ENCODE results near the gene TOP3B.

Gene TOP3B

GRCh38 chr22:21980547-21980946 lies 2.0 kb downstream of the TOP3B start:
- DNase-seq (ENCODE audit: low read depth in 2 of 2, low spot score in 1 of 2), result no peak

GRCh38 chr22:21978564-21979386 lies 3.8 kb downstream of the TOP3B start:
- DNase-seq (ENCODE audit: low read depth in 2 of 2, low spot score in 1 of 2), result no peak

GRCh38 chr22:21977814-21978213 lies 4.8 kb downstream of the TOP3B start:
- DNase-seq (ENCODE audit: low read depth in 2 of 2, low spot score in 1 of 2), result no peak

GRCh38 chr22:21975854-21976345 lies 6.7 kb downstream of the TOP3B start:
- DNase-seq (ENCODE audit: low read depth in 2 of 2, low spot score in 1 of 2), result no peak

GRCh38 chr22:21975273-21975672 lies 7.3 kb downstream of the TOP3B start:
- DNase-seq (ENCODE audit: low read depth in 2 of 2, low spot score in 1 of 2), result no peak

GRCh38 chr22:21974058-21974649 lies 8.4 kb downstream of the TOP3B start:
- DNase-seq (ENCODE audit: low read depth in 2 of 2, low spot score in 1 of 2), result no peak

- DNase-seq (ENCODE audit: low read depth in 2 of 2, low spot score in 1 of 2), result no peak
Measured at GRCh38 chr22:21972806-21973205, 9.8 kb downstream of the TOP3B start.

- peak in 1 of 2 donors; percentile 21 for DNase-seq (ENCODE audit: low read depth in 2 of 2, low spot score in 1 of 2)
Measured at GRCh38 chr22:21972293-21972779, 10.3 kb downstream of the TOP3B start.

GRCh38 chr22:21971858-21972275 lies 10.7 kb downstream of the TOP3B start:
- no peak for DNase-seq (ENCODE audit: low read depth in 2 of 2, low spot score in 1 of 2)

GRCh38 chr22:21970800-21971617 lies 11.6 kb downstream of the TOP3B start:
- DNase-seq (ENCODE audit: low read depth in 2 of 2, low spot score in 1 of 2), result no peak

GRCh38 chr22:21970037-21970799 lies 12.4 kb downstream of the TOP3B start:
- DNase-seq (ENCODE audit: low read depth in 2 of 2, low spot score in 1 of 2), result no peak

- no peak for DNase-seq (ENCODE audit: low read depth in 2 of 2, low spot score in 1 of 2)
Measured at GRCh38 chr22:21968452-21969129, 14.0 kb downstream of the TOP3B start.

- DNase-seq (ENCODE audit: low read depth in 2 of 2, low spot score in 1 of 2), result no peak
Measured at GRCh38 chr22:21967693-21968271, 14.8 kb downstream of the TOP3B start.

- no peak for DNase-seq (ENCODE audit: low read depth in 2 of 2, low spot score in 1 of 2)
Measured at GRCh38 chr22:21966643-21967516, 15.7 kb downstream of the TOP3B start.

- DNase-seq (ENCODE audit: low read depth in 2 of 2, low spot score in 1 of 2), result no peak
Measured at GRCh38 chr22:21965762-21966288, 16.8 kb downstream of the TOP3B start.

- DNase-seq (ENCODE audit: low read depth in 2 of 2, low spot score in 1 of 2), result no peak
Measured at GRCh38 chr22:21964918-21965484, 17.6 kb downstream of the TOP3B start.

GRCh38 chr22:21964234-21964633 lies 18.4 kb downstream of the TOP3B start:
- no peak for DNase-seq (ENCODE audit: low read depth in 2 of 2, low spot score in 1 of 2)

- no peak for DNase-seq (ENCODE audit: low read depth in 2 of 2, low spot score in 1 of 2)
Measured at GRCh38 chr22:21963790-21964211, 18.8 kb downstream of the TOP3B start.

All from stimulated activated CD8-positive, alpha-beta memory T cell treated with anti-CD3 and anti-CD28 coated beads, Interleukin-4, amount 100 ng/mL, for 1 hour (primary cell).